ENCODE data around the gene AFF4. TPM values are rescaled to one million over a fixed set of nuclear protein-coding genes. Genes with fewer than 3 reads are reported as not detected.

Gene AFF4
- total and polyA plus RNA-seq, 2 experiments from 2014 or later = 32.5 to 83.6 TPM

DNA sequence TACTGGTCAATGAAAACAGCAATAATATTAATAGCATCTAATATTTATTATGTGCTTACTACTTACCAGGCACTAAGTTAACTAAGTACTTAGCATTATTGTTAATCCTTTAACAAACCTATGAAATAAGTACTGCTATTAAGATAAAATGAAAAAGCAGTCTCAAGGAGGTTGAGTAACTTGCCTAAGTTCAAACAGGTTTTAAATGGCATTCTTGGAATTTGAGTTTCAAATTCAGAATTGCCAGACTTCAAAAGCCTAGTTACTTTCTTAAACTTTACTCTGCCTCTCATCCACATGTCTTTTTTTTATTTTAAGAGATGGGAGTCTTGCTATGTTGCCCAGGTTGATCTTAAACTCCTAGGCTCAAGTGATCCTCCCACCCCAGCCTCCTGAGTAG lies 73.9 kb downstream of the AFF4 start:
- no peak for DNase-seq (ENCODE audit: low read depth in 1 of 2, low spot score in 1 of 2)
- Histone ChIP-seq H3K4me1 (ENCODE audit: low read depth) (no peaks in the 10 kb centered on the region), H3K9me3 (ENCODE audit: low read depth) (no peaks in the 10 kb centered on the region), H3K27me3 (no peaks in the 10 kb centered on the region), H3K36me3 (peaks cover 87% of the 10 kb centered on the region), H3K27ac (no peak overlapping the region), H3K4me3 (no peak overlapping the region)
- TF ChIP-seq, protein P1, sequence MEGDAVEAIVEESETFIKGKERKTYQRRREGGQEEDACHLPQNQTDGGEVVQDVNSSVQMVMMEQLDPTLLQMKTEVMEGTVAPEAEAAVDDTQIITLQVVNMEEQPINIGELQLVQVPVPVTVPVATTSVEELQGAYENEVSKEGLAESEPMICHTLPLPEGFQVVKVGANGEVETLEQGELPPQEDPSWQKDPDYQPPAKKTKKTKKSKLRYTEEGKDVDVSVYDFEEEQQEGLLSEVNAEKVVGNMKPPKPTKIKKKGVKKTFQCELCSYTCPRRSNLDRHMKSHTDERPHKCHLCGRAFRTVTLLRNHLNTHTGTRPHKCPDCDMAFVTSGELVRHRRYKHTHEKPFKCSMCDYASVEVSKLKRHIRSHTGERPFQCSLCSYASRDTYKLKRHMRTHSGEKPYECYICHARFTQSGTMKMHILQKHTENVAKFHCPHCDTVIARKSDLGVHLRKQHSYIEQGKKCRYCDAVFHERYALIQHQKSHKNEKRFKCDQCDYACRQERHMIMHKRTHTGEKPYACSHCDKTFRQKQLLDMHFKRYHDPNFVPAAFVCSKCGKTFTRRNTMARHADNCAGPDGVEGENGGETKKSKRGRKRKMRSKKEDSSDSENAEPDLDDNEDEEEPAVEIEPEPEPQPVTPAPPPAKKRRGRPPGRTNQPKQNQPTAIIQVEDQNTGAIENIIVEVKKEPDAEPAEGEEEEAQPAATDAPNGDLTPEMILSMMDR (IDR thresholded peaks at IDR 0.05; ENCODE audit: low read depth, low read length) = no peak

- H3K27ac ChIP-seq = peak overlapping the region; percentile 20
- H3K36me3 ChIP-seq = peaks cover 76% of the 10 kb centered on the region
- TF ChIP-seq, protein P1 (IDR thresholded peaks at IDR 0.05; ENCODE audit: low read depth, low read length) = no peak
- no peak for DNase-seq (ENCODE audit: low read depth in 1 of 2, low spot score in 1 of 2)
- H3K4me3 ChIP-seq = no peak overlapping the region
- no peaks in the 10 kb centered on the region for H3K4me1 ChIP-seq (ENCODE audit: low read depth)
- no peaks in the 10 kb centered on the region for H3K27me3 ChIP-seq
- H3K9me3 ChIP-seq (ENCODE audit: low read depth) = no peaks in the 10 kb centered on the region
Measured at GRCh38 chr5:132887283-132887682, 76.2 kb downstream of the AFF4 start.

DNA sequence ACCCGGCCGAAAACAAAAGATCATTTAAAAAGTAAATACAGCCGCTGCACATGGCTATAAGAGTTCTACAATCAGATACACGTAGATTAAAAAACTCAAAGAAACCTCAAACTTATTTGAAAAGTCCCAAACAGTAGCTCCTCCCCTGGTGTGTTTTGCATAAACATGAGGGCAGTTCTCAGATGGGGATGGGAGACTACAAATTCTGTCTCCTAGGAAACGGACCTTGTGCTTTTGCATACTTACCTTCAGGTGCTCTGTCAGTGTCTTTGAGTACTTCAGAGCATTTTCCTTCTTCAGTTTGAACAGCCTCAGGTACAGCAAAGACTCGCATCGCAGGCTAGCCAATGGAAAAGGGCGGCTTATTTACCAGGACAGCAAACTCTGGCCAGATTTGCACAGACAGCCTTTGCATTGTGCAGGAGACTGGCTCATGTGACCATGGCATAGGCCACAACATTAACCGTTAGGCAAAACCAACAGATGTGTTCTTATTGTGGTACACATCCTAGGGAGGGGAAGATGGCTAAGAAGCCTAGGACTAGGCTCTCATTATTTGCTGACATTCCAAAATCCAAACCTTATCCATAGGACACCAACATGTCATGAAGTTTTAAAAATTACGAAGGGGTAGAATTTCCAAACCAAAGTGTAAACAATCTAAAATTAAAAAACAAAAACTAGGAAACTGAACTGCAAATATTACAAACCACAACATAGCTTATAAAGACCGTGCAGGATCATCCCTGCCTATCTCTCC lies 77.2 kb downstream of the AFF4 start:
- TF ChIP-seq, protein P1 (IDR thresholded peaks at IDR 0.05; ENCODE audit: low read depth, low read length) = no peak
- H3K27ac ChIP-seq = no peak overlapping the region
- H3K36me3 ChIP-seq = peaks cover 71% of the 10 kb centered on the region

DNA sequence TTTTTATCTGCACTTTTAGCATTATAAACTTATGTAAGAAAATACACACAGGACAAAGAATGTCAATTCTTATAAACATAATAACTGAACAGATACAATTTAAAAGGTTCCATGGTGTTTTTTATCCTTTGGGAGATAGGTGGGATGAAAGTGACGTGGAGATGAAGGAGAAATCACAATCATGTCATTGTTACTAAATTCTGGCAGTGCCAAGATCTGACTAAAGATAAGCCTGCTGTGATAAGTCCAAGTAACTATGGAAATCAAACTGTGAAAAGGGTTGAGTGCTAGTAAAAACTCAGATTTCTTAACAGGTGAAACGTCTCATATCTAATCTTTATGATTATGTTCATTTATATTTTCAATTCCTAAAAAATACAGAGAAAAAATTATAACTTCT lies 78.9 kb downstream of the AFF4 start:
- TF ChIP-seq, protein P1 (IDR thresholded peaks at IDR 0.05; ENCODE audit: low read depth, low read length) = no peak
- no peak overlapping the region for H3K4me3 ChIP-seq
- DNase-seq (ENCODE audit: low read depth in 1 of 2, low spot score in 1 of 2) = no peak
- H3K27me3 ChIP-seq = no peaks in the 10 kb centered on the region
- peaks cover 76% of the 10 kb centered on the region for H3K36me3 ChIP-seq
- no peaks in the 10 kb centered on the region for H3K9me3 ChIP-seq (ENCODE audit: low read depth)
- no peaks in the 10 kb centered on the region for H3K4me1 ChIP-seq (ENCODE audit: low read depth)
- peak overlapping the region; percentile 18 for H3K27ac ChIP-seq

More for the DNA sequence above, 77.2 kb downstream of the AFF4 start:
- Histone ChIP-seq H3K27me3 (no peaks in the 10 kb centered on the region), H3K4me1 (ENCODE audit: low read depth) (no peaks in the 10 kb centered on the region), H3K9me3 (ENCODE audit: low read depth) (no peaks in the 10 kb centered on the region), H3K4me3 (no peak overlapping the region)
- no peak for DNase-seq (ENCODE audit: low read depth in 1 of 2, low spot score in 1 of 2)

- Histone ChIP-seq H3K9me3 (ENCODE audit: low read depth) (no peaks in the 10 kb centered on the region), H3K27ac (peak overlapping the region; percentile 18), H3K27me3 (no peaks in the 10 kb centered on the region), H3K4me3 (no peak overlapping the region), H3K36me3 (peaks cover 68% of the 10 kb centered on the region), H3K4me1 (ENCODE audit: low read depth) (peaks cover 3% of the 10 kb centered on the region)
- DNase-seq (ENCODE audit: low read depth in 1 of 2, low spot score in 1 of 2) = peak; percentile 78 to 81
- TF ChIP-seq, protein P1 (IDR thresholded peaks at IDR 0.05; ENCODE audit: low read depth, low read length) = peak; percentile 73
Measured at GRCh38 chr5:132883261-132883834, 80.1 kb downstream of the AFF4 start.

Data from cardiac muscle cell (in vitro differentiated cells and primary cell).